Tibial nerve (tissue), 3 donors: ENCODE results near the gene ARID1B.

Experiments used
- POLR2A ChIP-seq, 2 donors: fragments of 450-650 bp; IDR thresholded peaks; one replicate each; pipeline ENCODE4 v1.6.1; 2017; ENCODE audit warnings: antibody characterized with exemption in 2 of 2, mild to moderate bottlenecking in 2 of 2, moderate library complexity in 2 of 2
- TF ChIP-seq, protein P1 (sequence below), 5 experiments: fragments of 200-600 bp in 3 of 5; fragments of 450-650 bp in 2 of 5; sonication (generic) in 3 of 5; IDR thresholded peaks; one replicate each; pipeline ENCODE4 v1.5.1; 2016 to 2019; ENCODE audit warnings: antibody characterized with exemption in 5 of 5, mild to moderate bottlenecking in 3 of 5, moderate library complexity in 2 of 5

DNA sequence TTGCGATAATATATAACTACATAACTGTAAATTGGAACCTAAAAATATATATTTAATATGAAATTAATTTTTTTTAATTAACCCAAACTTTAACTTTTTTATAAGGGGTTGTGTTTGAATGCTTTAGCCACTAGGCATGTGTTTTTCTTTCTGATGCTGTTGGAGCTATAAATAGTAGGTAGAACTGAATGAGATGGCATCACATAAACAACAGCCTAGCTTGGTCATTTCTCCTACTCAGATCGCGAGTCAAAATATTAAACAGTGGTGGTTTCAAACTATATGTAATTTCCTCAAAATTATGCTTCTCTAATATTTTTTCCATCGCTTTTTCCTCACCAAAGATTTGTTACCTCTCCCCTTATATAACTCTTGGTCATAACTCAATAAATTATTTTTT is 243.2 kb downstream of the ARID1B start:
- TF ChIP-seq, protein P1, sequence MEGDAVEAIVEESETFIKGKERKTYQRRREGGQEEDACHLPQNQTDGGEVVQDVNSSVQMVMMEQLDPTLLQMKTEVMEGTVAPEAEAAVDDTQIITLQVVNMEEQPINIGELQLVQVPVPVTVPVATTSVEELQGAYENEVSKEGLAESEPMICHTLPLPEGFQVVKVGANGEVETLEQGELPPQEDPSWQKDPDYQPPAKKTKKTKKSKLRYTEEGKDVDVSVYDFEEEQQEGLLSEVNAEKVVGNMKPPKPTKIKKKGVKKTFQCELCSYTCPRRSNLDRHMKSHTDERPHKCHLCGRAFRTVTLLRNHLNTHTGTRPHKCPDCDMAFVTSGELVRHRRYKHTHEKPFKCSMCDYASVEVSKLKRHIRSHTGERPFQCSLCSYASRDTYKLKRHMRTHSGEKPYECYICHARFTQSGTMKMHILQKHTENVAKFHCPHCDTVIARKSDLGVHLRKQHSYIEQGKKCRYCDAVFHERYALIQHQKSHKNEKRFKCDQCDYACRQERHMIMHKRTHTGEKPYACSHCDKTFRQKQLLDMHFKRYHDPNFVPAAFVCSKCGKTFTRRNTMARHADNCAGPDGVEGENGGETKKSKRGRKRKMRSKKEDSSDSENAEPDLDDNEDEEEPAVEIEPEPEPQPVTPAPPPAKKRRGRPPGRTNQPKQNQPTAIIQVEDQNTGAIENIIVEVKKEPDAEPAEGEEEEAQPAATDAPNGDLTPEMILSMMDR (IDR thresholded peaks at IDR 0.05) = no peak
- TF ChIP-seq POLR2A (IDR thresholded peaks at IDR 0.05) = no peak
